DMS114 treated with DMSO at 0.1 percent for 48 hours (cell line): ENCODE data around the gene FITM1.

ENCODE experiments used
- DNase-seq: peaks from one replicate; lab custom pipeline; 2025; ENCODE audit not compliant: unreplicated experiment; lab: John Stamatoyannopoulos, UW

Gene FITM1

GRCh38 chr14:24116128-24116814, 14.2 kb upstream of the FITM1 start:
- DNase-seq = no peak

- no peak for DNase-seq
Observed at GRCh38 chr14:24117179-24117578, 13.3 kb upstream of the FITM1 start.

GRCh38 chr14:24119691-24120090, 10.8 kb upstream of the FITM1 start:
- DNase-seq = no peak

GRCh38 chr14:24121210-24121609, 9.2 kb upstream of the FITM1 start:
- no peak for DNase-seq

GRCh38 chr14:24122416-24122815, 8.0 kb upstream of the FITM1 start:
- no peak for DNase-seq

GRCh38 chr14:24122898-24123297, 7.6 kb upstream of the FITM1 start:
- DNase-seq = no peak

GRCh38 chr14:24123424-24124417, 6.7 kb upstream of the FITM1 start:
- DNase-seq = no peak

- no peak for DNase-seq
Observed at GRCh38 chr14:24126939-24127338, 3.5 kb upstream of the FITM1 start.

GRCh38 chr14:24127673-24128072, 2.8 kb upstream of the FITM1 start:
- DNase-seq = no peak

- DNase-seq = no peak
Observed at GRCh38 chr14:24129410-24129998, 955 bp upstream of the FITM1 start.

GRCh38 chr14:24130717-24131548, 474 bp downstream of the FITM1 start:
- DNase-seq = no peak

GRCh38 chr14:24131549-24131966, 1.1 kb downstream of the FITM1 start:
- no peak for DNase-seq

GRCh38 chr14:24132061-24132685, 1.7 kb downstream of the FITM1 start:
- DNase-seq = no peak

GRCh38 chr14:24132976-24133375, 2.5 kb downstream of the FITM1 start:
- DNase-seq = no peak

GRCh38 chr14:24133735-24134134, 3.3 kb downstream of the FITM1 start:
- no peak for DNase-seq

GRCh38 chr14:24135584-24135833, 5.0 kb downstream of the FITM1 start:
- no peak for DNase-seq

- peak; percentile 69 for DNase-seq
Observed at GRCh38 chr14:24135834-24136683, 5.6 kb downstream of the FITM1 start, which contains the start of gene PSME1. TSS of gene PSME1 (plus strand) at chr14:24136194. CDS start at chr14:24136263, 69 bp downstream.

- DNase-seq = no peak
Observed at GRCh38 chr14:24136684-24137528, 6.4 kb downstream of the FITM1 start.
